HL-60/S4 treated with phorbol 12-myristate 13-acetate at 8.2 ng/mL for 4 days and 3 days (cell line): Measurements from ENCODE around the gene GOLGA8T.
"Not testable (repeated sequence)": the region's sequence is repeated elsewhere in the genome, so short reads cannot be mapped to it uniquely, and the experiment has no call there.

Experiments
- in situ Hi-C: fragments of 300-500 bp; cut with MboI; formaldehyde crosslinking; loops from 2 replicates; pipeline ENCODE4 v1.15.0; 2022; ENCODE audit warnings: low sequenced_read_pairs

The GOLGA8T gene

DNA sequence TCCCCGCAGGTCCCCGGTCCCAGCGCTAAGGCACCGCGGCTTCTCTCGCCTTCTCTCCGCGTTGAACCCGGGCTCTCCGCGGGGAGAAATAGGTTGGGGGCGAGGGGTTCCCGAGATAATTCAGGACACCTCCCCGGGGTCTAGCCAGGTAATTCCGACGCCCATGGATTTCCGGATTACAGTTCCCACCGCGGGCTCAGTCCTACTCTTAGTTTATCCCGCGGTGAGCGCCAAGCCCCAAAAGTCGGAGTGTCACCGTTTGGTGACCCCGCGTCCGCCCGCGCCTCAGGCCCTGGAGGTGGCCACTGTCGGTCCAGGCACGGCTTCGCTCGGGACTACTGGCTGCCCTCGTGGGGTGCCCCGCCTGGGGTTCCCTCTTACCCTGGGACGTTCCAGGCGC, 56.8 kb downstream of the GOLGA8T start:
- in situ Hi-C loops: not testable (repeated sequence)

GRCh38 chr15:30192119-30192745, 57.4 kb downstream of the GOLGA8T start:
- in situ Hi-C loops: not testable (repeated sequence)

GRCh38 chr15:30192892-30193291, 58.0 kb downstream of the GOLGA8T start:
- in situ Hi-C loops: not testable (repeated sequence)
